OCI-LY3 (cell line): ENCODE data around the gene ESR1.

ENCODE experiments used
- EZH2phosphoT487 ChIP-seq: fragments of 200-600 bp; shearing (Covaris generic); IDR thresholded peaks from 2 replicates; pipeline ENCODE4 v1.6.1; 2018; ENCODE audit warnings: antibody characterized with exemption, mixed run types, low read depth
- TF ChIP-seq, protein P1 (sequence below): fragments of 200-600, 300-600 bp; sonication (generic); IDR thresholded peaks from 2 replicates; pipeline ENCODE4 v1.5.1; 2014; ENCODE audit warnings: antibody characterized with exemption, low read length, low read depth

GRCh38 chr6:152053332-152053731, 245.8 kb downstream of the ESR1 start:
- TF ChIP-seq, protein P1, sequence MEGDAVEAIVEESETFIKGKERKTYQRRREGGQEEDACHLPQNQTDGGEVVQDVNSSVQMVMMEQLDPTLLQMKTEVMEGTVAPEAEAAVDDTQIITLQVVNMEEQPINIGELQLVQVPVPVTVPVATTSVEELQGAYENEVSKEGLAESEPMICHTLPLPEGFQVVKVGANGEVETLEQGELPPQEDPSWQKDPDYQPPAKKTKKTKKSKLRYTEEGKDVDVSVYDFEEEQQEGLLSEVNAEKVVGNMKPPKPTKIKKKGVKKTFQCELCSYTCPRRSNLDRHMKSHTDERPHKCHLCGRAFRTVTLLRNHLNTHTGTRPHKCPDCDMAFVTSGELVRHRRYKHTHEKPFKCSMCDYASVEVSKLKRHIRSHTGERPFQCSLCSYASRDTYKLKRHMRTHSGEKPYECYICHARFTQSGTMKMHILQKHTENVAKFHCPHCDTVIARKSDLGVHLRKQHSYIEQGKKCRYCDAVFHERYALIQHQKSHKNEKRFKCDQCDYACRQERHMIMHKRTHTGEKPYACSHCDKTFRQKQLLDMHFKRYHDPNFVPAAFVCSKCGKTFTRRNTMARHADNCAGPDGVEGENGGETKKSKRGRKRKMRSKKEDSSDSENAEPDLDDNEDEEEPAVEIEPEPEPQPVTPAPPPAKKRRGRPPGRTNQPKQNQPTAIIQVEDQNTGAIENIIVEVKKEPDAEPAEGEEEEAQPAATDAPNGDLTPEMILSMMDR = no peak
- TF ChIP-seq EZH2phosphoT487 = no peak
